Glomerular endothelial cell (primary cell): Measurements from ENCODE around the gene ZYG11A. TPM values are rescaled to one million over a fixed set of nuclear protein-coding genes. Genes with fewer than 3 reads are reported as not detected.
"Not testable (repeated sequence)": the region's sequence is repeated elsewhere in the genome, so short reads cannot be mapped to it uniquely, and the experiment has no call there.

Experiments used
- DNase-seq: peaks from one replicate; pipeline ENCODE4 v3.0.0-alpha.2; 2011; ENCODE audit warnings: low read depth, low spot score; ENCODE audit errors: extremely low read depth
- total RNA-seq: library from RNA; depleted of rRNA; stranded (reverse); fragments of >200 nt; gene quantifications from 2 replicates; pipeline ENCODE4 v1.2.3, GENCODE V29; 2015

ZYG11A gene
- 0.35 and 0.73 TPM in 2 replicates for total RNA-seq

DNA sequence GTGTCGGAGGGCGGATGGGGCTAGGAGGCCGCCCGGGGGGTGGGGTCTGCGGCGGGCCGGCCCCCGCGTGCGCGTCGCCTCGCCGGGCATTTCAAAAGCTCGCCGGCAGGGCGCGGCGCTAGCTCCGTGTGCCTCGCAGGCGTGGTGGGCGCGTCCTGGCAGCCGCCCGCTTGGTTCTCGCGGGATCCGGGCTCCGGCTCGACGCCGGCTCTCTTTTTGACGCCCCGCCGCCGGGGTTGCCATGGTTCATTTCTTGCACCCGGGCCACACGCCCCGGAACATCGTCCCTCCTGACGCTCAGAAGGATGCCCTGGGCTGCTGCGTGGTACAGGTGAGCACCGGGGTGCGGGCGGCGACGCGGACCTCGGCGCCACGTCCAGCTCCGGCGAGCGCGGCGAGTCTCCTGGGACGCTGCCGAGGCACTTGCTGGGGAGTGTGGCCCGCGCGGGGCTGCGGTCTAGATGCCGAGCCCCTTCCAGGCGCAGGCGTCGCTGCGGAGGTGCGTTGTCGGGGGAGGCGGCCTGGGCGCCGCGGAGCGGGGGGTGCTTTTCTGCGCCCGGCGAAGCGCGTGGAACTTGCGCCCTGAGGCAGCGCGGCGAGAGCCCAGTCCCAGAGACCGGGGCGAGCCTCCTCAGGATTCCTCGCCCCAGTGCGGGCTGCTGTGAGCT is at the start of gene ZYG11A:
Gene ZYG11A, plus strand, starts transcription at position 118 of the 668 bp plus-strand sequence. Its CDS starts 124 bp downstream, at position 242.
- no peak for DNase-seq

DNA sequence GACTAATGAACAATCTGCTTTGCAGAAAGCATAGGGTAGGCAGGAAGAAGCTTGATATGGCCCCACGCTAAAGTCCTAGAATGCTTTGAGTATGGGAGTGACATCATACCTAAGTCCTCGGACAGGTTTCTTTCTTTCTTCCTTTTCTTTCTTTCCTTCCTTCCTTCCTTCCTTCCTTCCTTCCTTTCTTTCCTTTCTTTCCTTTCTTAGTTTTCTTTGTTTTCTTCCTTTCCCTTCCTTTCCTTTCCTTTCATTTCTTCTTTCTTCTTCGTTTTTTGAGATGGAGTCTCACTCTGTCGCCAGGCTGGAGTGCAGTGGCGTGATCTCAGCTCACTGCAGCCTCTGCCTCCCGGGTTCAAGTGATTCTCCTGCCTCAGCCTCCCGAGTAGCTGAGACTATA is 48.8 kb upstream of the ZYG11A start:
- not testable (repeated sequence) for DNase-seq

GRCh38 chr1:52795464-52795863 is 47.1 kb upstream of the ZYG11A start:
- DNase-seq = no peak

DNA sequence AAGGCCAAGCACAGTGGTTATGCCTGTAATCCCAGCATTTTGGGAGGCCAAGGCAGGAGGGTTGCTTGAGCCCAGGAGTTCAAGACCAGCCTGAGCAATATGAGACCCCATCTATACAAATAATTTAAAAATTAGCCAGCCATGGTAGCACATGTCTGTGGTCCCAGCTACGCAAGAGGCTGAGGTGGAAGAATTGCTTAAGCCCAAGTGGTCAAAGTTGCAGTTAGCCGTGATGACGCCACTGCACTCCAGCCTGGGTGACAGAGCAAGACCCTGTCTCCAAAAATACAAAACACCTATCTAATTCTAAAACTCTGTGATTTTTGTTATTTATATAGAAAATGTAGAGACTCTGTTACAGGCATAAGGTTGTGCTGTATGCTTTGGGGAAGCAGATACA is 44.2 kb upstream of the ZYG11A start:
- DNase-seq = no peak

DNA sequence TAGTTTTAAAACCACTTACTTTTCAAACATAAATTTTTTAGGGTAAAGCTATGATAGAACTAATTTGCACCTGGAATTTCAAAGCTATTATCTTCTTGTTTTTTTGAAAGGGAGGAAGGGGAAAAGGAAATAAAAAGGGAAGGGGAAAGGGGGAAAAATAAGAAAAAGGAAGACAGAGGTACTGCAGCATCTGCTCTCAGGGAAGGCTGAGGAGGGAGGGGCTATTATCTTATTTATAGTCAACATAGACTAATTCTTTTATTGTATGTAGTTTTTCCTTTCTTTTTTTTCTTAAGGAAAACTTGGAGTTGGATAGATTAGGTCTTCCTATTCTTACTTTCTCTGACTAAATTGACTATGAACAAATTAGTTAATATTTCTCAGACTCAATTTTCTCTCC is 41.5 kb upstream of the ZYG11A start:
- DNase-seq = no peak

DNA sequence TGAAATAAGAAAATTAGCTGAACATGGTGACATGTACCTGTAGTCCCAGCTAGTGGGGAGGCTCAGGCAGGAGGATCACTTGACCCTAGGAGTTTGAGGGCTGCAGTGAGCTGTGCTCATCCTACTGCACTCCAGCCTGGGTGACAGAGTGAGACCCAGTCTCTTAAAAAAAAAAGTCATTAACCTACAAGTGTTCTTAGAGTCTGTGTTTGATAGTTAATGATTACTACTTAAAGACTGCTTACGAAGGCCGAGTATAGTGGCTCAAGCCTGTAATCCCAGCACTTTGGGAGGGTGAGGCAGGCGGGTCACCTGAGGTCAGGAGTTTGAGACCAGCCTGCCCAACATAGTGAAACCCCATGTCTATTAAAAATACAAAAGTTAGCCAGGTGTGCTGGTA is 38.5 kb upstream of the ZYG11A start:
- DNase-seq = not testable (repeated sequence)

DNA sequence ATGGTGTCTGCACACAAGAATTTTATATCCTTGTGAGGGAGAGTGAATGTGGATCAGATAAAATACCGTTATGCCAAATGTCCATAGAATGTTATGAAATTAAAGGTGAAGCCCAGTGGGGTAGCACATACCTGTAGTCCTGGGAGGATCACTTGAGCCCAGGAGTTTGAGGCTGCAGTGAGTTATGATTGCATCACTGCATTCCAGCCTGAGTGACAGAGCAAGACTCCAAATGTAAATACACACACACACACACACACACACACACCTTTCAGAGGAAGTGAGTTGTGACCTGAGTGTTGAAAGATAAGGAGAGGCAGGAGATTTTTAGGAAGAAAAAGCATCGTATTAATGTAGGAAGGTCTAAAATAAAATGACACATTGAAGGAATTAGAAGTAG is 28.1 kb upstream of the ZYG11A start:
- no peak for DNase-seq

DNA sequence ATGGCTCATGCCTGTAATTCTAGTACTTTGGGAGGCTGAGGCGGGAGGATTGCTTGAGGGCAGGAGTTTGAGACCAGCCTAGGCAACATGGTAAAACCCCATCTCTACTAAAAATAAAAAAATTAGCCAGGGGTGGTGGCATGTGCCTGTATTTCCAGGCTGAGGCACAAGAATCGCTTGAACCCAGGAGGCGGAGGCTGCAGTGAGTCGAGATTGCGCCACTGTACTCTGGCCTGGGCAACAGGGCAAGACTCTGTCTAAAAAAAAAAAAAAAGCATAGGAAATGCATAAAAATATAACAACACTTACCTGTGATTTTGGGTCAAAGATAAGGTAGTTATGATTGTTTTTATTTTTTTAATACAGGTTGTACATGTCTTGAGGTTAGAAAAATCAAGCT is 21.7 kb upstream of the ZYG11A start:
- DNase-seq = not testable (repeated sequence)

DNA sequence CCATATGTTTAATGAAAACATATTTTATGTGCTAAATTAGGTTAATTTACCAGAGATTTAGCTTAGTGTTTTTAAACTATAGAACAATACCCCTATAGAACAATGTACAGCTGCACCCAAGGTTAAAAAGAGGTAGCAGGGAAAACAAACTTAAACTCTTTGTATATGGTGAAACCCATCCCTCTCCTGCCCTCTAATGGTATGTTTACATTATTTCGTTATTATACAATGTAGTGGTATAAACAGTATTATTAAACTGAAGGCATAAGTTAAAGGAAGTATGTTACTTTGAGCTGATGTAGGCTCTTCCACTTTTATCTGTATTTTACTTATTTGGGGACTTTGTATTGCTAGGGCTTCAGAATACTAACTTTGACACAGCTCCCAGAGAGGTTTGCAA is 16.7 kb upstream of the ZYG11A start:
- no peak for DNase-seq

GRCh38 chr1:52834798-52835197 is 7.8 kb upstream of the ZYG11A start:
- DNase-seq = no peak

- no peak for DNase-seq
Observed at GRCh38 chr1:52836035-52836434, 6.5 kb upstream of the ZYG11A start.

- not testable (repeated sequence) for DNase-seq
Observed at GRCh38 chr1:52839175-52839574, 3.4 kb upstream of the ZYG11A start.

- not testable (repeated sequence) for DNase-seq
Observed at GRCh38 chr1:52845119-52845518, 2.6 kb downstream of the ZYG11A start.

- no peak for DNase-seq
Observed at GRCh38 chr1:52848423-52848822, 5.9 kb downstream of the ZYG11A start.

DNA sequence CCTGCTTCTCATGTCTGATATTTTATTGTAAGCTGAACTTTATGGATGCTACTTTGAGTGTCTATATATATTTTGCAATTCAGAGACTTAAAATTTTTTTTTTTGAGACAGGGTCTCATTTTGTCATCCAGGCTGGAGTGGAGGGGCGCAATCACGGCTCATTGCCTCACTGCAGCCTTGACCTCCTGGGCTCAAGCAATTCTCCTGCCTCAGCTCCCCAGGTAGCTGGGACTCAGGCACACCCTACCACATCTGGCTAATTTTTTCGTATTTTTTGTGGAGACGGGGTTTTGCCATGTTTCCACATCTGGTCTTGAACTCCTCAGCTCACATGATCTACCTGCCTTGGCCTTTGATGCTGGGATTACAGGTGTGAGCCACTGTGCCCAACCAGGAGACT is 8.4 kb downstream of the ZYG11A start:
- DNase-seq = no peak

DNA sequence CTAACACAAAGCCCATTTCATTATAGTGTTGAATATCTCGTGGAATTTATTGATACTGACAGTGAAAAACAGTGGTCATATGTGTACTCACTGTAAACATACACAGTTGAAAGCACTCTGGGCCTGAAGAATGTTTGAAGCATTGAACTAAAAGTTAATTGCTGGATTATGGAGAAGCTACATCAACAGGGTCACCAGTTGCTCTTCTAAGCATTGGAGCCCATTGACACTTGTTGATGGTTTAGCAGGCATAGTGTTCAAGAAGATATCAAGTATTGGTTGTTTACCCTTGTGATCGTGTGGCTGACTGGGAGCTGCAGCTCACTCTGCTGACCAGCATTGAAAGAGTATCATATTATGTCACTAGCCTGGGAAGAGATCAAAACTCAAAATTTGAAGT is 10.3 kb downstream of the ZYG11A start:
- no peak for DNase-seq

DNA sequence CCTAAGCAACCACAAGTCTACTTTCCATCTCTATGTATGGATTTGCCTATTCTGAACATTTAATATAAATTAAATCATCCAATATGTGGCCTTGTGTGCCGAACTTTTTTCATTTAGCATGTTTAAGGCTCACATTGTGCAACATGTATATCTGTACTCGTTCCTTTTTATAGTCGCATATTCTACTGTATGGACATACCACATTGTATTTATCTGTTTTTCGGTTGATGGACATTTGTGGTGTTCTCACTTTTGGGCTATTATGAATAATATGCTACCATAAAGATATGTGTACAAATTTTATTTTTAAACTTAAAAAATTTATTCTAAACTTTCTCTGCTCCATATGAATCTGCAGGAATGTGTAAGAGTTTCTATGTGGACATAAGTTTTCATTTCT is 13.0 kb downstream of the ZYG11A start:
- DNase-seq = no peak

DNA sequence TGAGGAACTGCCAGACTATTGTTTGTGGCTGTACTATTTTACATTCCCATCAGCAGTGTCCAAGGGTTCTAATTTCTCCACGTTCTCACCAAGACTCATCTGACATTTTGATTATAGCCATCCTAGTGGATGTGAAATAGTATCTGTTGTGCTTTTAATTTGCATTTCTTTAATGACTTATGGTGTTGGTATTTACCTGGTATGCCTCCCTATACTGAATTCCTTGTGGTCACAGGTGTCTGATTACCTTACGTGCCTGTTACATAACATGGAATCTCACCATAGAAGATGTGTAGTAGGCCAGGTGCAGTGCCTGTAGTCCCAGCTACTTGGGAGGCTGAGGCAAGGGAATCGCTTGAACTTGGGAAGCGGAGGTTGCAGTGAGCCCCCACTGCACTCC is 13.5 kb downstream of the ZYG11A start:
- no peak for DNase-seq

GRCh38 chr1:52857443-52857842 is 14.9 kb downstream of the ZYG11A start:
- DNase-seq = no peak

DNA sequence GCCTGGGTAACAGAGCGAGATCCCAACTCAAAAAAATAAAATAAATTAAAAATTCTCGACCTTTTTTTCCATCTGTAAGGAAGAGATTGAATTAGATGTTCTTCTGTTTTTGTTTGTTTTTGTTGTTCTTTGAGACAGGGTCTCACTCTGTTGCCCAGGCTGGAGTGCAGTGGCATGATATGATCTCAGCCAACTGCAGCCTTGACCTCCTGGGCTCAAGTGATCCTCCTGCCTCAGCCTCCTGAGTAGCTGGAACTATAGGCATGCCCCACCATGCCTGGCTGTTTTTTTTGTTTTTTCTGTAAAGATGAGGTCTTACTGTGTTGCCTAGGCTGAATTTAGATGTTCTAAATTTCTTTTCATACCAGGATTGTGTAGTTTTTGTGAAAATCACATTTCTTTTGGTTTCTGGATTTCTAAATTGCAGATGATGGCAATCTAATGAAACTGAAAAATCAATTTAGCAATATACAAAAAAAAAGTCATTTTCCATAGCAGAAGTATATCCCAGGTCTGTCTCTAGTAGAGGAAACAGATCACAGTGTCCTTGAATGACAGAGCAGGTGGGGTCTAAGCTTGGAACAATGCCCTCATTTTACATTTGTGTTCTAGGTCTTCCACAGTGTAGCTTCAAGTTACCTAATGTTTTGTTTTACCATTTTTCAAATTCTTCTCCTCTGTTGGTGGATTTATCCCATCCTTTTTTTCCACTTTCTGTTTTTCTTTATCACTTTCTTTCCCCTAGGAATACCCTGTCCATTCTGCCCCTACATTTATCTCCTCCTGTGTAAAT is 20.3 kb downstream of the ZYG11A start:
- DNase-seq = no peak

DNA sequence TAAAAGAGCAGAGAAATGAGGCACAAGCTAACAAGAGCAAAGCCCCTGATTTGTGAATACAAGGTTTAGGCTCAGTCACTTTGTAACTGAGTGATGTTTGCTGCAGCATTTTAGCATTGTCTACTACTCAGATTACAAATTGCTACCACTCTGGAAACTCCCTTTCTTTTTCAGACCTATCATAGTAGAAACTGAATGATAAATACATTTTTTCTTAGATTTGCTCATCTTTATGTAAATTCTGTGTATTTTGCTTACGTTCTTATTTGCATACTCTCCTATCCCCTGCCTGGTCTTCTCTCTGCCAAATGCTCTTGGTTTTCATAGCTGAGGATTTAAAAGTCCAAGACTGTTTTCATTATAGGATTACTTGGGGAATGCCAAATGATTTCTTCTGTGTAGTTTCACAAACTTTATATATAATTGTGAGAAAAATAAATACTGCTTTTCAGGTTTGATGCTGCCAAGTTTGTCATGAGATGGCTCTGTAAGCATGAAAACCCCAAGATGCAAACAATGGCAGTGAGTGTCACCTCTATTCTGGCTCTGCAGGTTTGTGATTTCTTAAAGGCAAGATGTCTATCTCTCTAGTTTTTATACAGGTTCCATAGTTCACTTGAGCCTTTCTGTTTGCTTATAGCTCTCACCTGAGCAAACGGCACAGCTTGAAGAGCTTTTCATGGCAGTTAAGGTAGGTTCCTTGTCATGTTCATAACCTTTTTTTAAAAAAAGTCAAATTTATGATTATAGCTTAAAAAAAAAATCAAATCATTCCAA is 24.7 kb downstream of the ZYG11A start:
- DNase-seq = no peak

- not testable (repeated sequence) for DNase-seq
Observed at GRCh38 chr1:52869727-52870126, 27.2 kb downstream of the ZYG11A start.
